HG02763 (cell line): Measurements from ENCODE around the gene MRPL36.

ENCODE experiments used
- ATAC-seq: cut with Tn5 transposase; IDR thresholded peaks from one replicate; pipeline ENCODE4 v1.9.1; 2021; ENCODE audit warnings: mild to moderate bottlenecking, moderate library complexity; ENCODE audit not compliant: unreplicated experiment

Gene MRPL36

DNA sequence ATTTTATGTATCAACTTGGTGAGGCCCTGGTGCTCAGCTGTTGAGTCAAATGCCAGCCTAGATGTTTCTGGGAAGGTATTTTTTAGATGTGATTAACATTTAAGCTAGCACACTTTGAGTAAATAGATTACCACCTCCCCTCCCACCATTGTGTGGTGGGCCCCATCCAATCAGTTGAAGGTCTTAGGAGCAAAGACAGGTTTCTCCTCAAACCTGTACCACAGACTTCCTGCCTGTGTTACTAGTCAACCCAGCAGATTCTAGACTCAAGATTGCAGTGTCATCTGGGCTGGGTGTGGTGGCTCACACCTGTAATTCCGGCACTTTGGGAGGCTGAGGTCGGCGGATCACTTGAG, 33.8 kb downstream of the MRPL36 start:
- ATAC-seq = no peak

DNA sequence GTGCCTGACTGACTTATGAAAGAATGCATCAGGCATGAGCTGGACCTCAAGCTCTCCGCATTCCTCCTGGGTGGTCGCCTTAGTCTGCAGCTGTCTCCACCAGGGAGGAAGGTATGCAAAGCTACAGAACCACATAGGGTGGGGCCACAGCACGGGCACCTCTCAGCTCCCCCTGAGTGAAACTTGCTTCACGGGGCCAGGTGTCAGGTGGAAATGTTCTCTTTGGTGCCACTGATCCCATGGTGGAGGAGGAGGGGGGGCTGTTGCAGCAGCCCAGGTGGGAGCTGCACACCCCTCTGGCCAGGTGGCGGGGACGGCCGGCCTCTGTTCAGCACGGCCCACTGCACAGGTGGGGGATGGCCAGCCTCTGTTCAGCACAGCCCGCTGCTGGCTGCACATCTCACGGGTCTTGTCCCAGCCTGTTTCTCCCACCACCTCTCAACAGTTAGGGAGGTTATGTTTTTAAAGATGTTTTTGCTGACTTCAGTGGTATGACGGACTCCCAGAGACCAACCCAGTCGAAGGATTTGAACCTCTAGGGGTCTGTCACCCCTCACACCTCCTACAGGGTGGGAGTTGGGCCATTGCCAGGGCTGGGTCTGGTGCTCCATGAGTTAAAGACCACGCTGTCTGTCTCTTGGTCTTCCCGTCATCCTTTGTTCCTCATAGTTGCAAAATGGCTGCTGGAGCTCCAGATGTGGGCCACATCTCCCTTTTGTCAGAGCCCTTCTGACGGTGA, 34.3 kb downstream of the MRPL36 start:
- ATAC-seq = no peak

GRCh38 chr5:1764606-1764960, 35.1 kb downstream of the MRPL36 start:
- no peak for ATAC-seq

- ATAC-seq = no peak
Observed at GRCh38 chr5:1763960-1764605, 35.6 kb downstream of the MRPL36 start.

DNA sequence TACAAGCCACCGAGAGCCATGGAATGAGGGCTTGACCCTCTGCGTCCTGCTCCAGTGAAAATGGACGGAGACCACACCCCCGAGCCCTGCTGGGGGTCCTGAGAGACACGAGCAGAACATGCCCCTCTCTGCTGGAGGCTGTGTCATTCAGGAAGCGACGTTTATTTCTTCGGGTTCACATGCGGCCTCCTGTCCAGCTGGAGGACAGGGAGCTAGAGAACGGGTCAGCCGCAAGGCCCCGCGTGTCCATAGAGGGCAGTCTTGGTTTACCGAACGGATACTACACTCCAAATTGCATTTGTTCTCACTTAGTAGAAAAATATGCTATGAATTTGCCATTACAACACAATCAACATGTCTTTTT, 36.1 kb downstream of the MRPL36 start:
- no peak for ATAC-seq

DNA sequence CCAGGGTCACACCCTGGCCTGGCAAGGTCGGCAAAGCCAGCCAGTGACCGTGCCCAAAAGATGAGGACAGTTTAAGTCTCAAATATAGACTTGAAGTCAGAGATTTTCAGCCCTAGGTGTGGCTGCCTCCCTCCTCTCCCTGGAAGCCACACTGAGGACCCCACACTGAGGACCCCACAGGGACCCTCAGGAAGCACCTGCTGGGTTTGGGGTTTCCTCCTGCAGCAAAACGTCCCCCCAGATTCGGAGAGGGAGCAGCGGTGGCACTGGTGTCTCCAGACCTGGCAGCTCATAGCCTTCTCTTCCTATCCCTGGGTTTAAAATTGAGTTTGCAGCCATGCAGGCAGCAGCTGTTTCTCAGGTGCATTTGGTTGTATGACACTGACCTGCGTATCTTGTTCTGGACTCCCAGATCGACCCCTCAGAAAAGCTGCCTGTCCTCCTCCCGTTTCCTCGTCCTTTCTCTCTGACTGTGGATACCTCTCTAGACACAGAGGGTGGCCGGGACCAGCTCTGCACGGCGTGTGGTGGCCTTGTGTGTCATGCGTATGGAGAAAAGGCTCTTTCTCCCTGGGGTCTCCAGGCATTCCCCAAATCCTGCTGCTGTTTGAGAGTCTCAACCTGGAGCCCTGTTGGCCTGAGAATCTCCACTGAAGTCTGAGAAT, 36.6 kb downstream of the MRPL36 start:
- no peak for ATAC-seq

DNA sequence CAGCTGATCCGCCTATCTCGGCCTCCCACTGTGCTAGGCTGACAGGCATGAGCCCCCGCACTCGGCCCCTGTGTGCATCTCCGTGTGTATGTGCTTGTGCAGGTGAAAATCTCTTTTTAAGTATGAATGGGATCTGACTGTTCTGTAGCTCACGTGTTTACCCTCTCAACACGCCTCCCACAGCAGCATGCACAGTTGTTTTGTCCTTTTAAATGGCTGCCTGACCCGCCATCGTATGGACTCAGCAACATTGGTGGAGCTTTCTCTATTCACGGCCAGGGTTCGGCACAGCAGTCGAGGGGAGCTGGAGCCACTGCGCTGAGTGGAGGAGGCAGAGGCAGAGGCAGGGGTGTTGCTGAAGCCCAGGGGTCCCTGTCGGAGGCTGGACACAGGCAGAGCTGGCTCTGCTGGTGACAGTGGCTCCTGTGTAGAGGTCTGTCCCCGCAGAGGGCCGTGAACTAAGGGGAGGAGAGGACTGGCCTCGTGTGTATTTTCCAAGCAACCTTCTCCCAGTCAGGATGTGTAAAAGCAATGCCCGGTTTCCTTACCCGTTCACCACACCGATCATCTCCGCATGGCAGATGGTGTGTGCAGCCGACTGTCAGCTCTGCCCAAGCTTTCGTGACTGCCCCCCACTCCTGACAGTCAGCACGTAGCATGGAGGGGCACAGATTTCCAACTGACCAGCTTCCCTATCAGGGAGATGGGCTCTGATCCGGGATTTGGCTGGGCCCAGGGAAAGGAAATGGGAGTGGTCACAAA, 37.3 kb downstream of the MRPL36 start:
- ATAC-seq = no peak

GRCh38 chr5:1761453-1761755, 38.2 kb downstream of the MRPL36 start:
- no peak for ATAC-seq

GRCh38 chr5:1760656-1761452, 38.8 kb downstream of the MRPL36 start:
- ATAC-seq = no peak

GRCh38 chr5:1760231-1760630, 39.4 kb downstream of the MRPL36 start:
- ATAC-seq = no peak

DNA sequence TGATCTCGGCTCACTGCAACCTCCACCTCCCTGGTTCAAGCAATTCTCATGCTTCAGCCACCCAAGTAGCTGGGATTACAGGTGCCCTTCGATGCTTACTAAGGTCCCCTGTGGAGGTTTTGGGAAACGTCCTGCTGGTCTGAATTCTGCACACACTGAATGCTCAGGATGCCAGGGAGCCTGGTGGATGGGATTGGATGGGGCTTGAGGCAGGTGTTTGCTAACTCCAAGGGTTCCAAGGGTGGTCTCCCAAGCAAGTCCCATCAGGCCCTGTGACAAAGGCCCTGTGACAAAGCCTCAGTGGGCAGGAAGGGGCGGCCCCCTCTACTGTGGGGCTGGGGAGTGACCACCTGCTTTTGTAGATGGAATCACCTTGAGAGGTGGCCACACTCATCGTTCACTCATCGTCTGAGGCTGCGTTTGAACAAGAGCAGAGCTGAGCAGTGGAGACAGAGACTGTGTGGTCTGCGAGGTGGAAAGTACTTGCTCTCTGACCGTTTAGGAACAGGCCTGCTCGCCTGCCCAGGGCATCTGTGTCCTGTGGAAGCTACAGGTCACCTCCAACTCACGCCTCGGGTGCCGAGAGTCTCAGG, 40.2 kb downstream of the MRPL36 start:
- ATAC-seq = no peak

DNA sequence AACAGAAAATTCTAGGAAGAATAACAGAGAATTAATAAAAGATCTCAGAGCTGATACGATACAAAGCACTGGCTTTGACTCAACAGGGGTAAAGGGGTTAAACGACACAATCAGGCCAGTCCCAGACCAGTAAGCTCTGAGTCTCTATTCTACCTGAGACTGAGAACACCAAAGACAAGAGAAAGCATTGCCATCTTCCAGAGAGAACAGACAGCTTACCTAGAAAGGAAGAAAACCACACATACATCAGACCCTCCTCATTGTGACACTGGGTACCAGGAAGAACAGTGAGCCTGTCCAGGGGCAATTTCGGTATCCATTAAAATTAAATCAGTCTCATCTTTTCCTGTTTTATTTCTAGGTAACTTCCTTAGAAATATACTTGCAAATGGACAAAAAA, 41.1 kb downstream of the MRPL36 start:
- no peak for ATAC-seq

GRCh38 chr5:1757511-1757910, 42.1 kb downstream of the MRPL36 start:
- ATAC-seq = no peak

DNA sequence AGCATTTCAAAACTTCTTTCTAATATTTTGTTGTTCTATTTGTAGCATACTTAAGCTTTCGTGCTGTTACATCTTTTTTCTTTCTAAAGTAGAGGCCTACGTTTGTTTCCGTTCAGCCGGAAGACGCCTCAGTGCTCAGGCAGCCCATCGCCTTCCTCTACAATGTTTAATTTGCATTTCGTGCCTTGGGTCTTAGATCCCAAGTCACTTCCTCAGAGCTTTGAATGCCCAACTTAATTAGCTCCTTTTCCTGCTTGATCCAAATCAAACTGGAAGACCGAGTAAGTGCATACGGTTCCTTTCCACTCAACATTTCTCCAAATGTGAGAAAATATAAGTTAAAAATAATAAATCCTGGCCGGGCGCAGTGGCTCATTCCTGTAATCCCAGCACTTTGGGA, 43.2 kb downstream of the MRPL36 start:
- no peak for ATAC-seq

DNA sequence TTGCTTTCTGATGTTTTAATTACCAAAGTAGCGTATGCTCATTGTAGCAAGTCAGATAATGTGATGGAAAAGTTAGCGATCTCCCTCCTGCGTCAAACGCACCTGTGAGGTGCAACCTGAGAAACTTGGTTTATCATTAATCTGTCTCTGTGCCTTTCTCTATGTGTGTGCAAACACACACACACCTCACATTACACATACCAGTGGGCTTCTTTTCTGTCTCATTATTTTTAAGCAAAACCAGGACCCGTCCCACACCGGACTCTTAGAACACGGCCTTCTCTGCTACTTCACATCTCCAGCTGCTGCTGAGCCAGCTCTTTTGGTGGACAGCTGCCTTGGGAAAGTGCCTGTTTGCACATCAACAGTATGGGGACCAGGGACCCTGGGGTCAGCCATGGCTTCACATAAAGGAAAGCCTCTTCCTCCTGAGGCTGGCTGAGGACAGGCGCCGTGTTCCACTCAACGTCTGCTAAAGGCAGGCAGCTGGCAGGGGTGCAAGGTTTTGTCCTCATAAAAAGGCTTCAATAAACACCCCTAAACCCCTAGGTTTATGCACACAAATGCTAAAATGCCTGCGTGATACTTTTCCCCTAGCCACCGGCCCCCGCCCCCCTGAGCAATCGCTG, 44.2 kb downstream of the MRPL36 start:
- no peak for ATAC-seq

DNA sequence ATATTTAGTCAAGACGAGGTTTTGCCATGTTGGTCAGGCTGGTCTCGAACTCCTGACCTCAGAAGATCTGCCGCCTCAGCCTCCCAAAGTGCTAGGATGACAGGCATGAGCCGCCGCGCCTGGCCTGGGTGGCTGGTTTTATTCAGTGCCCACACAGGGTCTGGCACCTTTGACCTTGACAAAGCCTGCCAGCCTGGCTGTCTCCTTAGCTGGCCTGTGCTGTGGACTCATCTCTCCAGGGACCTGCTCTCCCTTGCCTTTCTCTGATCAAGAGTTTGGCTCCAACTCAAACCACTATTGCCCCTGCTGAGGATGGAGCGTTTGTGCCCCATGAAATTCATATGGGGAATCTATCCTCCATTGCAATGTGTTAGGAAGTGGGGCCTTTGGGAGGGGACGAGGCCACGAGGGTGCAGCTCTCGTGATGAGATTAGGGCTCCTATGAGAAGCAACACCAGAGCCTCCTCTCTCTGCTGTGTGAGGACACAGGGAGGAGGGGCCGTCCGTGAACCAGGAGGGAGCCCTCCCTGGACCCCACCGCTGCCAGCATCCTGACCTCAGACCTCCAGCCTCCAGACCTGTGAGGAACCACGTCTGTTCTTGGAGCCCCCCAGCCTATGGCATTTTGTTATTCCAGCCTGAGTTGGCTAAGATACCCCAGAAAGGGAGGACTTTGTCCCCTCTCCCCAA, 45.0 kb downstream of the MRPL36 start:
- ATAC-seq = no peak

DNA sequence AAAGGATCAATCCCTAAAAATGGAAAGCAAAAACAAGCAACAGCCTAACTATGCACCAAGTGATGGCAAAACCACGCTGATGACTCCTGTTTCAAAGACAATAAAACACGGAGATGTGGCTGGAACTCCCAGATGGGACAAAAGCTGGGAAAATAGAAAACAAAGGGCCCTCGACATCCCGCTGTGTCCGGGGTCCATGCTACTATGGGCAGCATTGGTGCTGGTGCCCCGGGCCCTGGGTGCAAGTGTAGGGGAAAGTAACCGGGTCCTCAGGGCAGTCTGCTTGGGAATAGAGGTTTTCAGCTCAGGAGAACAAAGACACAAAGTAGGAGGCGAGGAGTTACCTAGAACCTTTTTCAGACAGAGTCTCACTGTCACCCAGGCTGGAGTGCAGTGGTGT, 46.1 kb downstream of the MRPL36 start:
- no peak for ATAC-seq

DNA sequence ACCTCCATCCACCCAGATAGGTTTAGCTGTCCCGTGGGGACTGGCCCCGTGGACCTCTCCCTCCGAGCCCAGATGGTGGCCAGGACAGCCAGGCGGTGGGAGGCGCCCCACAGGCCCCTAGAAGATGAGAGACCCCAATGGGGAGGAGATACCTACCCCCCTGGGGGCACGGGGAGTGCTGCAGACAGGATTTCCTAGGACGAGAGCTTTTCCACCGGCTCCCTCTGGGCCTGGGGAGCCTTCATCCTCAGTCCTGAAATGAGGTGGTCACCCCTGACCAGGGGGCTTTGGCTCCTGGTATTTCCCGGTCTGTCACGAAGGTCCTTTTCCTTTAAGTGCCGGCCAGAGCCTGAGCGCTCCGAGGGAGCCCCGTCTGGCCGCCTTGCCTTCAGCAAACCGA, 46.8 kb downstream of the MRPL36 start:
- no peak for ATAC-seq
